Fibroblast of skin of abdomen (primary cell): ENCODE results near the gene KLHL8.
A peak's percentile ranks its signal among the peaks of the same experiment; 100 is the strongest.

Experiments
- DNase-seq: peaks from one replicate; pipeline ENCODE4 v3.0.0-alpha.2; 2013

KLHL8 gene

DNA sequence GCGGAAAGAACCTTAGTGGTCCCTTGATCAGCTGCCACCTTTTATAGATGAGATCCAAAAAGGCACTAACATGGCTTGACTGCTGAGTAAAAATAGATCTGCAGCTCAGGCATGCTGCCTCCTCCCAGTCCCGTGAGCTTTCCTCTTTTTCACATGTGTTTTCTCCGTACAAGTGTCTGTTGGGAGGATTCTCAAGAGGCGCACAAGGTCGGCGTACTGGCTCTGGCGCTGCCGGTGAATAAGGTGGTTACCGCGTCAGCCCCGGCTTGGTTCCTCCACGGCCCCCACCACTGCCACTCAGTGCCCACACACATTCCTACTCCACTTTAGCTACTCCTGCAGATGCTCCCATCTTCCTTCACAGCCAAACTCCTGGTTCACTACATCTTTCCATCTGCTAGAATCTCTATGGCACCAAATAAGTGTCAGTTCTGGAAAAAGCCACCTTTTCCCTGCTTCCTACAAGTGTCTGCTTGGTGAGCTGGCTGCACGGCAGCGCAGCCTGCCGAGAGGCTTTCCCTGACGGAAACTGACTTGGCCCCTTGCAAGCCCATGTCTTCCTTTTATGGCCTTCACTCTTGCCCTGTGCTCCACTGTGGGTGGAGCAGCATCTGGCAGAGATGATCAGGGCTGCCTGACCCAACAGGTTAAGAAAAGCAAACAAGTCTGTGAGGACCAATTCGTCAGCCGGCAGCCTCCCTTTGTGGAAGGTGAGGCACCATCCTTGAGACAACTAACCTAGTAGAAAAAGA lies 99.8 kb downstream of the KLHL8 start:
- no peak for DNase-seq

GRCh38 chr4:87120010-87120409 lies 100.4 kb downstream of the KLHL8 start:
- no peak for DNase-seq

- DNase-seq = peak; percentile 71
Measured at GRCh38 chr4:87118826-87119225, 101.6 kb downstream of the KLHL8 start.

- no peak for DNase-seq
Measured at GRCh38 chr4:87118421-87118820, 102.0 kb downstream of the KLHL8 start.

DNA sequence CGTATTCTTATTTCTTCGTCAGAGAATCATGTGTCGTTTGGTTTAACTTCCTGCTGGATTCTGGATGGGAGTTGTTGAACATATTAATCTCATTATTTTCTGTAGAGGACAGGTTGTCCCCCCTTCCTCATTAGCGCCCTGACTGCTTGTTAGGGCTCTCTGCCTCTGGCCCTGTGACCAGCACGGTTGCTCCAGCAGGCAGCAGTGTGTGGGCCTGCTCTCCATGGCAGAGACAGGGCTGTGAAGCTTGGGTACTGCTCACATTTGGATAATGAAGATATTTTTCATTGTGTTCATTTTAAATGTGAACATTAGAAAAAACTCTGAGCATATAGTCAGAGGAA lies 102.7 kb downstream of the KLHL8 start:
- no peak for DNase-seq

DNA sequence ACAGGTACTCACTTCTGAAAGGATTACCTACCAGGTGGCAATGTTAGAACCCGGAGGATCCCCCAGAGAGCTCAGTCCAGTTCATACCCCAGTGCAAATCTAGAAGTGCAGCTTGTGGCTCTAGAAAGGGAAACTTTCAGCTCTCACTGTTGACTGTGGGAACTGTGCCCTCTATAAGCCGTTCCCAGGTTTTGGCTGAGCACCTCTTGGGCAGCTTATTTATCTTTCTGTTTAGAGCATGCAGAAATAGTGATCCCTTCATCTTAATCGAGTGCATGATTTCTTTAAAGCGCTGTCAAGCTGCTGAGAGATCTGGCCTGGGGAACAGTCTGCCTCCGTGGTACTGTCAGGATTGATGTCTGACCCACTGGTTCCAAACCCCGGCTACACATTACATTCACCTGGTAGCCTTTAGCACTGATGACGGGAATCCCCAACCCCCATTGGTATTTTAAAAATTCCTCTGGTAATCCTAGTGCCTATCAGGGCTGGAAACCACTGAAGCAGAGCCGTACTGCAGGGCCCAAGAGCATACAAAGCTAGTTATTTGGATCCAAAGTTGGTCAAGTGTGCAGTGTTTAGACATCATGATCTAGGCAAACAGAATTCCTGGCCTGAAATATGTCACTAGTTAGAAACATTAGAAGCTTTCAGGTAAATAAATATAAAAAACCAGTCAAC lies 103.2 kb downstream of the KLHL8 start:
- DNase-seq = no peak

DNA sequence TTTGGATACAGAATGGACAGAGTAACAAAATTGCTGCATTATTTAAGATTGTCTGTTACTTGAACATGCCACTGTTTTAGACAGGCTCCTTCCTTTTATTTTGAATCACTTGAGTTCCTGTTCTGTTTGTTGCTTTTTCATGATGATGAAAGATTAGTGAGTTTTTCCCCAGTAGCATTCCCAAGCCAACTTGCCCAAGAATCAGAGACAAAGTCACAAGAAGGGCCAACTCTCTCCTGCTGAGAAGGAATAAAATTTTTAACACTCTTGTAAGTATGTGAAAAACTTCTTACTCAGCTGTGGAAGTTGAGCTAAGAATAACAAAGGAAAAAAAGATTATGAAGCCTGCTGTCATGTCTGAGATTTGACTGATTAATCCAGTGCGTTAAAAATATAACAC lies 104.2 kb downstream of the KLHL8 start:
- DNase-seq = no peak

DNA sequence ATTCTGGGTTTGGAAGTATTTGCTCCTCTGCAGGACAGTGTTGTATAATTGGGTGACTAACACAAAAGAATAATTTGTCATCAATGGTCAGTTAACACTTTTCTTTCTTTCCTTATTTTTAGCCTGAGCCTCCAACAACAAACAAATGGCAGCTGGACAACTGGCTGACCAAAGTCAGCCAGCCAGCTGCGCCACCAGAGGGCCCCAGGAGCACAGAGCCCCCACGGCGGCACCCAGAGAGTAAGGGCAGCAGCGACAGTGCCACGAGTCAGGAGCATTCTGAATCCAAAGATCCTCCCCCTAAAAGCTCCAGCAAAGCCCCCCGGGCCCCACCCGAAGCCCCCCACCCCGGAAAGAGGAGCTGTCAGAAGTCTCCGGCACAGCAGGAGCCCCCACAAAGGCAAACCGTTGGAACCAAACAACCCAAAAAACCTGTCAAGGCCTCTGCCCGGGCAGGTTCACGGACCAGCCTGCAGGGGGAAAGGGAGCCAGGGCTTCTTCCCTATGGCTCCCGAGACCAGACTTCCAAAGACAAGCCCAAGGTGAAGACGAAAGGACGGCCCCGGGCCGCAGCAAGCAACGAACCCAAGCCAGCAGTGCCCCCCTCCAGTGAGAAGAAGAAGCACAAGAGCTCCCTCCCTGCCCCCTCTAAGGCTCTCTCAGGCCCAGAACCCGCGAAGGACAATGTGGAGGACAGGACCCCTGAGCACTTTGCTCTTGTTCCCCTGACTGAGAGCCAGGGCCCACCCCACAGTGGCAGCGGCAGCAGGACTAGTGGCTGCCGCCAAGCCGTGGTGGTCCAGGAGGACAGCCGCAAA lies 106.0 kb downstream of the KLHL8 start:
- DNase-seq = no peak

DNA sequence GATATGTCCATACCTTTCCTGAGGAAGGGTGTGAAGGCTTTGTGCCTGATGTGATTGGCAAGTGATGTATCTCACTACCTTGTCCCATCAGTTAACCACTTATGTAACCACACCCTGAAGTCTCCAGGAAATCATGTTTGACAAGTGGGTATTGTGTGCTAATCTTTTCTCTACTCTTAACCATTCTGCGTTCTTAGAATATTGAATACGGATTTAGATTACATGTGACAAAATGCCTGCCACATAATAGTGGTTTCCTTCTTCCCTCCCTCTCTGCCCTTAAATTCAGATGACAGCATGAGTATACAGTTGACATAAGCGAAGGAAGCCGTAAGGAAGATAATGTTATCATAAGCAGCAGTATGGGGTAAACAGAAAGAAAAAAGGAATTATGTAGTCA lies 108.4 kb downstream of the KLHL8 start:
- DNase-seq = no peak
